Hematopoietic multipotent progenitor cell treated with erythropoietin and hydrocortisone succinate and interleukin-3 and kit ligand, for 6 days (in vitro differentiated cells): ENCODE data around the gene SLC22A5.
A peak's percentile ranks its signal among the peaks of the same experiment; 100 is the strongest.

Source experiments
- DNase-seq: peaks from one replicate; pipeline ENCODE4 v3.0.0-alpha.2; 2015

Gene SLC22A5

GRCh38 chr5:132368186-132368585, 1.3 kb upstream of the SLC22A5 start:
- DNase-seq, result no peak

- no peak for DNase-seq
Observed at GRCh38 chr5:132369007-132369473, 470 bp upstream of the SLC22A5 start.

GRCh38 chr5:132370181-132370970, 866 bp downstream of the SLC22A5 start:
- no peak for DNase-seq

GRCh38 chr5:132370971-132371602, 1.6 kb downstream of the SLC22A5 start:
- no peak for DNase-seq

- no peak for DNase-seq
Observed at GRCh38 chr5:132371603-132371994, 2.1 kb downstream of the SLC22A5 start.

GRCh38 chr5:132372127-132372526, 2.6 kb downstream of the SLC22A5 start:
- DNase-seq, result no peak

GRCh38 chr5:132372542-132372941, 3.0 kb downstream of the SLC22A5 start:
- no peak for DNase-seq

GRCh38 chr5:132375957-132376356, 6.4 kb downstream of the SLC22A5 start:
- no peak for DNase-seq

GRCh38 chr5:132376694-132377641, 7.5 kb downstream of the SLC22A5 start:
- no peak for DNase-seq

GRCh38 chr5:132377738-132378137, 8.2 kb downstream of the SLC22A5 start:
- DNase-seq, result no peak

- DNase-seq, result no peak
Observed at GRCh38 chr5:132378580-132378979, 9.1 kb downstream of the SLC22A5 start.

GRCh38 chr5:132380047-132380446, 10.5 kb downstream of the SLC22A5 start:
- DNase-seq, result no peak

- DNase-seq, result no peak
Observed at GRCh38 chr5:132380741-132381140, 11.2 kb downstream of the SLC22A5 start.

GRCh38 chr5:132381614-132382013, 12.1 kb downstream of the SLC22A5 start:
- DNase-seq, result no peak

- DNase-seq, result no peak
Observed at GRCh38 chr5:132383261-132383660, 13.8 kb downstream of the SLC22A5 start.

GRCh38 chr5:132383984-132384383, 14.5 kb downstream of the SLC22A5 start:
- DNase-seq, result no peak

- peak; percentile 94 for DNase-seq
Observed at GRCh38 chr5:132384506-132385050, 15.1 kb downstream of the SLC22A5 start.

GRCh38 chr5:132385326-132386105, 16.0 kb downstream of the SLC22A5 start:
- DNase-seq, result peak; percentile 94

- DNase-seq, result peak; percentile 89
Observed at GRCh38 chr5:132386644-132387286, 17.3 kb downstream of the SLC22A5 start.

GRCh38 chr5:132387640-132388117, 18.2 kb downstream of the SLC22A5 start:
- DNase-seq, result no peak
